Natural killer cell (primary cell): ENCODE measurements around the gene HCRTR1. TPM values are rescaled to one million over a fixed set of nuclear protein-coding genes. Genes with fewer than 3 reads are reported as not detected.

ENCODE experiments used
- ATAC-seq, 3 donors: fragments of 150-1000 bp in 2 of 3; fragments of 200-7000 bp in 1 of 3; cut with Tn5 transposase; 1 replicate in 1 of 3; 2 replicates in 2 of 3; pipeline ENCODE4 v1.10.0; 2021; ENCODE audit warnings: mild to moderate bottlenecking in 2 of 3, moderate library complexity in 2 of 3
- DNase-seq, 2 donors: peaks; one replicate each; pipeline versions ENCODE4 v3.0.0 to v3.0.0-alpha.2; 2013 to 2021; ENCODE audit warnings: mixed read lengths in 1 of 2
- H3K27ac ChIP-seq: one replicate; pipeline ENCODE4 v1.5.1; 2013; ENCODE audit warnings: mild to moderate bottlenecking, low read length
- H3K27me3 ChIP-seq: one replicate; pipeline ENCODE4 v1.6.1; 2013; ENCODE audit warnings: low read length; ENCODE audit not compliant: control insufficient read depth, insufficient read depth
- H3K36me3 ChIP-seq: one replicate; pipeline ENCODE4 v1.6.1; 2013; ENCODE audit warnings: low read length; ENCODE audit not compliant: control insufficient read depth, insufficient read depth
- H3K4me1 ChIP-seq: one replicate; pipeline ENCODE4 v1.6.1; 2013; ENCODE audit warnings: low read length; ENCODE audit not compliant: control insufficient read depth, insufficient read depth
- H3K4me3 ChIP-seq: one replicate; pipeline ENCODE4 v1.5.1; 2013; ENCODE audit warnings: low read length
- H3K9me3 ChIP-seq: one replicate; pipeline ENCODE4 v1.6.1; 2013; ENCODE audit warnings: low read length; ENCODE audit not compliant: control insufficient read depth, insufficient read depth
- H3K27ac Mint-ChIP-seq, 2 donors: one replicate each; pipeline ENCODE4 v1.8.0; 2022; ENCODE audit warnings: mild to moderate bottlenecking in 2 of 2, mixed read lengths in 2 of 2, moderate library complexity in 1 of 2
- H3K27me3 Mint-ChIP-seq, 2 donors: one replicate each; pipeline ENCODE4 v1.8.0; 2022; ENCODE audit warnings: low read depth in 2 of 2, mixed read lengths in 2 of 2
- H3K36me3 Mint-ChIP-seq: one replicate; pipeline ENCODE4 v1.8.0; 2022; ENCODE audit warnings: mixed read lengths
- H3K4me1 Mint-ChIP-seq, 2 donors: one replicate each; pipeline ENCODE4 v1.8.0; 2022; ENCODE audit warnings: mixed read lengths in 2 of 2
- H3K4me3 Mint-ChIP-seq: one replicate; pipeline ENCODE4 v1.8.0; 2022; ENCODE audit warnings: mild to moderate bottlenecking, moderate library complexity, mixed read lengths
- H3K9me3 Mint-ChIP-seq, 2 donors: one replicate each; pipeline ENCODE4 v1.8.0; 2022; ENCODE audit warnings: mixed read lengths in 2 of 2
- CTCF ChIP-seq: fragments of 200-600 bp; IDR thresholded peaks from one replicate; pipeline ENCODE4 v1.8.0; 2022; ENCODE audit warnings: antibody characterized with exemption
- WGBS: methylation state at CpG from one replicate; pipeline ENCODE4 v1.1.7; 2013; ENCODE audit warnings: missing lambda C conversion rate; ENCODE audit not compliant: insufficient coverage; 5-methylcytosine and 5-hydroxymethylcytosine counted together
- intact Hi-C: fragments of 100-400 bp; cut with micrococcal nuclease; formaldehyde crosslinking; loops from one replicate; pipeline ENCODE4 v1.14.2; 2022
- total RNA-seq, 4 donors: library from RNA; stranded (reverse); fragments of 120-200 nt in 1 of 4; gene quantifications; one replicate each; pipeline versions ENCODE4 v1.2.3 to v1.2.4, GENCODE V29; 2013 to 2022

Gene HCRTR1
- total RNA-seq, 3 donors from 2014 or later (not counting 1 experiment from before 2014, with no cell fraction given) = not detected

- DNase-seq = no peak
- H3K9me3 ChIP-seq = no peaks in the 10 kb centered on the region
- no peak for TF ChIP-seq CTCF
- peaks cover 3% of the 10 kb centered on the region for H3K27me3 ChIP-seq
- intact Hi-C loops = no loop called here
- Mint-ChIP-seq H3K4me3 (no peak overlapping the region), H3K4me1 (peaks cover 0 to 7% of the 10 kb centered on the region in 2 donors), H3K27ac (no peak overlapping the region), H3K9me3 (no peaks in the 10 kb centered on the region), H3K27me3 (peaks cover 20 to 26% of the 10 kb centered on the region in 2 donors), H3K36me3 (no peaks in the 10 kb centered on the region)
- peaks cover 6% of the 10 kb centered on the region for H3K4me1 ChIP-seq
- no peak overlapping the region for H3K4me3 ChIP-seq
- ATAC-seq = no peak
- no peak overlapping the region for H3K27ac ChIP-seq
- no peaks in the 10 kb centered on the region for H3K36me3 ChIP-seq
- 75% methylated on average over 10 of the region's 10 CpGs for WGBS
Measured at GRCh38 chr1:31574749-31575368, 42.6 kb upstream of the HCRTR1 start.

- Mint-ChIP-seq H3K9me3 (no peaks in the 10 kb centered on the region), H3K4me1 (peaks cover 0 to 7% of the 10 kb centered on the region in 2 donors), H3K27ac (no peak overlapping the region), H3K36me3 (no peaks in the 10 kb centered on the region), H3K27me3 (peaks cover 19 to 29% of the 10 kb centered on the region in 2 donors), H3K4me3 (no peak overlapping the region)
- ATAC-seq = no peak
- intact Hi-C loops = no loop called here
- Histone ChIP-seq H3K4me3 (no peak overlapping the region), H3K9me3 (no peaks in the 10 kb centered on the region), H3K27ac (no peak overlapping the region), H3K36me3 (no peaks in the 10 kb centered on the region), H3K4me1 (peaks cover 6% of the 10 kb centered on the region), H3K27me3 (peaks cover 3% of the 10 kb centered on the region)
- no peak for TF ChIP-seq CTCF
- DNase-seq = no peak
- WGBS = 79% methylated on average over 9 of the region's 11 CpGs
Measured at GRCh38 chr1:31575369-31576140, 41.9 kb upstream of the HCRTR1 start.

GRCh38 chr1:31576201-31576669 lies 41.3 kb upstream of the HCRTR1 start, which contains the start of gene TINAGL1:
TINAGL1 (plus strand) TSS chr1:31576515; CDS start chr1:31577149, 634 bp downstream.
- Mint-ChIP-seq H3K27ac (no peak within 1 kb of the TSS), H3K4me1 (peaks cover 0 to 7% of the 10 kb centered on the region in 2 donors), H3K36me3 (no peaks in the 10 kb centered on the region), H3K27me3 (peaks cover 12 to 23% of the 10 kb centered on the region in 2 donors), H3K4me3 (no peak within 1 kb of the TSS), H3K9me3 (no peaks in the 10 kb centered on the region)
- peaks cover 3% of the 10 kb centered on the region for H3K27me3 ChIP-seq
- no peak within 1 kb of the TSS for H3K27ac ChIP-seq
- H3K4me3 ChIP-seq = no peak within 1 kb of the TSS
- no peak for DNase-seq
- H3K9me3 ChIP-seq = no peaks in the 10 kb centered on the region
- peaks cover 6% of the 10 kb centered on the region for H3K4me1 ChIP-seq
- H3K36me3 ChIP-seq = no peaks in the 10 kb centered on the region
- no peak for TF ChIP-seq CTCF
- 13% methylated on average over 25 of the region's 25 CpGs for WGBS
- peak in 1 of 3 donors; percentile 26 for ATAC-seq
- intact Hi-C loops = no loop called here
